OCI-LY1 (cell line): Measurements from ENCODE around the gene LHX2.

Source experiments
- H2AFZ ChIP-seq: fragments of 200-600 bp; sonication (generic), shearing (Covaris generic); 2 replicates; pipeline ENCODE4 v1.6.0; 2014; ENCODE audit warnings: antibody characterized with exemption, mild to moderate bottlenecking, low read length
- H3F3A ChIP-seq: fragments of 200-600 bp; sonication (generic), shearing (Covaris generic); 2 replicates; pipeline ENCODE4 v1.6.0; 2014; ENCODE audit warnings: mild to moderate bottlenecking, antibody characterized with exemption, low read length, moderate library complexity; ENCODE audit not compliant: insufficient read depth
- H3K27ac ChIP-seq: fragments of 200-600 bp; sonication (generic); 2 replicates; pipeline ENCODE4 v1.5.1; 2014; ENCODE audit warnings: low read length, mixed run types, mild to moderate bottlenecking, low read depth; ENCODE audit not compliant: poor library complexity, severe bottlenecking
- H3K27me3 ChIP-seq: fragments of 200-600 bp; sonication (generic); 2 replicates; pipeline ENCODE4 v1.6.0; 2014; ENCODE audit warnings: antibody characterized with exemption, mild to moderate bottlenecking, low read length, moderate library complexity; ENCODE audit not compliant: insufficient read depth
- H3K36me3 ChIP-seq: fragments of 200-600 bp; sonication (generic); 2 replicates; pipeline ENCODE4 v1.6.1; 2014; ENCODE audit warnings: mild to moderate bottlenecking, antibody characterized with exemption, low read length, moderate library complexity, mixed read lengths; ENCODE audit not compliant: insufficient read depth
- H3K4me1 ChIP-seq: fragments of 200-600 bp; sonication (generic); 2 replicates; pipeline ENCODE4 v1.5.1; 2014; ENCODE audit warnings: mild to moderate bottlenecking, low read length, moderate library complexity; ENCODE audit not compliant: insufficient read depth, severe bottlenecking
- H3K4me2 ChIP-seq: fragments of 200-600 bp; sonication (generic), shearing (Covaris generic); 2 replicates; pipeline ENCODE4 v1.6.1; 2014; ENCODE audit warnings: low read length
- H3K4me3 ChIP-seq: fragments of 200-600 bp; sonication (generic); 2 replicates; pipeline ENCODE4 v1.5.1; 2014; ENCODE audit warnings: low read length, low read depth, mild to moderate bottlenecking, mixed read lengths; ENCODE audit not compliant: poor library complexity, severe bottlenecking
- H3K79me2 ChIP-seq: fragments of 200-600 bp; shearing (Covaris generic); 2 replicates; pipeline ENCODE4 v1.6.1; 2016; ENCODE audit warnings: mixed run types, low read length, mixed read lengths; ENCODE audit not compliant: insufficient read depth
- H3K9ac ChIP-seq: fragments of 200-600 bp; sonication (generic), shearing (Covaris generic); 2 replicates; pipeline ENCODE4 v1.6.1; 2014; ENCODE audit warnings: mild to moderate bottlenecking, low read length, mixed read lengths
- H3K9me2 ChIP-seq: fragments of 200-600 bp; sonication (generic), shearing (Covaris generic); 2 replicates; pipeline ENCODE4 v1.6.1; 2014; ENCODE audit warnings: low read depth, mild to moderate bottlenecking, low read length, mixed read lengths
- H3K9me3 ChIP-seq: fragments of 200-600 bp; shearing (Covaris generic); 2 replicates; pipeline ENCODE4 v1.6.1; 2014; ENCODE audit warnings: low read length, mixed read lengths
- H4K20me1 ChIP-seq: fragments of 200-600 bp; sonication (generic), shearing (Covaris generic); 2 replicates; pipeline ENCODE4 v1.6.0; 2016; ENCODE audit warnings: mild to moderate bottlenecking, low read length; ENCODE audit not compliant: insufficient read depth
- EZH2 ChIP-seq: fragments of 200-600 bp; sonication (generic), shearing (Covaris generic); IDR thresholded peaks from 2 replicates; pipeline ENCODE4 v1.8.0; 2017; ENCODE audit warnings: borderline replicate concordance, mixed run types, mild to moderate bottlenecking, antibody characterized with exemption, low read length, moderate library complexity, mixed read lengths
- TF ChIP-seq, protein P1 (sequence below): fragments of 200-600 bp; sonication (generic), shearing (Covaris generic); IDR thresholded peaks from 2 replicates; pipeline ENCODE4 v1.5.1; 2017; ENCODE audit warnings: mild to moderate bottlenecking, antibody characterized with exemption, low read length, moderate library complexity, mixed read lengths

Gene LHX2

DNA sequence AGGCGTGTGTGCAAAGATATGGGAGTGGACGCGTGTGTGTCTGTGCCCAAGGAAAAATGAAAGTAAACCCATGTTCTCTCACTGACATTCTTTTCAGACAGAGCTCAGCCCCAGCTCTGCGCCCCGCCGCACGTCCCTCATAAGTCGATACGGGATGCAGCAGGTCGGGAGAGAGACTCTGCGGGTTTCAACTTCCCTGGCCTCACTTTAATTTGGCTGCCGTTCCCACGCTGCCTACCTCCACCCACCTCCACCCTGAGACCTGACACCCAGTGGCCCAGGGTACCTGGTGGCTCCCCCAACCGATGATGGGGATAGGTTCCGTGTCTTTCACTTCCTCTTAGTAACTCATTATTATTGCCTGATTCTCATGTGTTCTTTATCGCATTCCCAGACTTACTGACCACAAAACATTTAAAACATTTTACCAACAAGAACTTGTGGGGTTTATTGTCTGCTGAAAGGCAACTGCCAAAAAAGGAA is 19.4 kb downstream of the LHX2 start:
- Histone ChIP-seq H3K9ac (no peak overlapping the region), H3K9me2 (no peaks in the 10 kb centered on the region), H4K20me1 (no peaks in the 10 kb centered on the region), H3K27me3 (no peaks in the 10 kb centered on the region), H3K4me2 (peak overlapping the region; percentile 60), H3K4me3 (peak overlapping the region; percentile 43), H3K36me3 (no peaks in the 10 kb centered on the region), H3K79me2 (no peaks in the 10 kb centered on the region), H3K9me3 (no peaks in the 10 kb centered on the region), H3F3A (no peaks in the 10 kb centered on the region), H3K4me1 (peaks cover 6% of the 10 kb centered on the region), H2AFZ (no peak overlapping the region), H3K27ac (no peak overlapping the region)
- TF ChIP-seq, protein P1, sequence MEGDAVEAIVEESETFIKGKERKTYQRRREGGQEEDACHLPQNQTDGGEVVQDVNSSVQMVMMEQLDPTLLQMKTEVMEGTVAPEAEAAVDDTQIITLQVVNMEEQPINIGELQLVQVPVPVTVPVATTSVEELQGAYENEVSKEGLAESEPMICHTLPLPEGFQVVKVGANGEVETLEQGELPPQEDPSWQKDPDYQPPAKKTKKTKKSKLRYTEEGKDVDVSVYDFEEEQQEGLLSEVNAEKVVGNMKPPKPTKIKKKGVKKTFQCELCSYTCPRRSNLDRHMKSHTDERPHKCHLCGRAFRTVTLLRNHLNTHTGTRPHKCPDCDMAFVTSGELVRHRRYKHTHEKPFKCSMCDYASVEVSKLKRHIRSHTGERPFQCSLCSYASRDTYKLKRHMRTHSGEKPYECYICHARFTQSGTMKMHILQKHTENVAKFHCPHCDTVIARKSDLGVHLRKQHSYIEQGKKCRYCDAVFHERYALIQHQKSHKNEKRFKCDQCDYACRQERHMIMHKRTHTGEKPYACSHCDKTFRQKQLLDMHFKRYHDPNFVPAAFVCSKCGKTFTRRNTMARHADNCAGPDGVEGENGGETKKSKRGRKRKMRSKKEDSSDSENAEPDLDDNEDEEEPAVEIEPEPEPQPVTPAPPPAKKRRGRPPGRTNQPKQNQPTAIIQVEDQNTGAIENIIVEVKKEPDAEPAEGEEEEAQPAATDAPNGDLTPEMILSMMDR, result no peak
- TF ChIP-seq EZH2, result no peak

DNA sequence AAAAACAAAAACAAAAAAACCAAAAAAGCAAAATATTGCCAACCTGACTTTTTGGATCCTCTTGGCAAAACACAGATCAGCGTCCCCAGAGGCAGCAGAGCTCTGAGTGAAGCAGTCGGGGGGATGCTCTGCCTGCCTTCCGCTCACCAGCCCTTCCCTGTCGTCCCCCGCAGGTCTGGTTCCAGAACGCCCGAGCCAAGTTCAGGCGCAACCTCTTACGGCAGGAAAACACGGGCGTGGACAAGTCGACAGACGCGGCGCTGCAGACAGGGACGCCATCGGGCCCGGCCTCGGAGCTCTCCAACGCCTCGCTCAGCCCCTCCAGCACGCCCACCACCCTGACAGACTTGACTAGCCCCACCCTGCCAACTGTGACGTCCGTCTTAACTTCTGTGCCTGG is 20.7 kb downstream of the LHX2 start:
- H3K36me3 ChIP-seq, result no peaks in the 10 kb centered on the region
- H3K4me1 ChIP-seq, result peaks cover 6% of the 10 kb centered on the region
- H3K27ac ChIP-seq, result no peak overlapping the region
- H3K79me2 ChIP-seq, result no peaks in the 10 kb centered on the region
- H2AFZ ChIP-seq, result no peak overlapping the region
- H4K20me1 ChIP-seq, result no peaks in the 10 kb centered on the region
- no peak overlapping the region for H3K4me2 ChIP-seq
- no peaks in the 10 kb centered on the region for H3K9me3 ChIP-seq
- no peak overlapping the region for H3K4me3 ChIP-seq
- no peaks in the 10 kb centered on the region for H3K27me3 ChIP-seq
- TF ChIP-seq EZH2, result no peak
- TF ChIP-seq, protein P1, result no peak
- H3F3A ChIP-seq, result no peaks in the 10 kb centered on the region
- no peak overlapping the region for H3K9ac ChIP-seq
- no peaks in the 10 kb centered on the region for H3K9me2 ChIP-seq

DNA sequence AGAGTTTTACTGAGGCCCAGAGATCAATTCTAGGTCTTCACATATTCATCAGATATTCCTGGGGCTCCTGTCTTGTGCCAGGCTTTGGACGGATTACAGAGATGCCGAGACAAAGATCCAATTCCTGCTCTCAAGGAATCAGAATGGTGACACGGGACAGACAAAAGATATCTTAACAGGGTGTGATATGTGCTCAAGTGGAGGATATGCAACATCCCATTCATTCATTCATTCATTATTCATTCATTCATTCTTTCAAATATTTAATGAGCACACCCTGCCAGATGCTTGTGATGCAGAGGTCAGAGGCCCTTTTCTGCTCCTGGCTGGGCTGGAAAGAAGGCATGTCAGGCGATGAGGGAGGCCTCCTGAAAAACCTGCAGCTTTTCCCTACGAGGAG is 21.8 kb downstream of the LHX2 start:
- no peaks in the 10 kb centered on the region for H3K9me2 ChIP-seq
- no peaks in the 10 kb centered on the region for H3F3A ChIP-seq
- no peak overlapping the region for H2AFZ ChIP-seq
- peaks cover 6% of the 10 kb centered on the region for H3K4me1 ChIP-seq
- no peaks in the 10 kb centered on the region for H3K79me2 ChIP-seq
- no peaks in the 10 kb centered on the region for H3K36me3 ChIP-seq
- no peaks in the 10 kb centered on the region for H3K9me3 ChIP-seq
- H3K4me2 ChIP-seq, result no peak overlapping the region
- H3K27me3 ChIP-seq, result no peaks in the 10 kb centered on the region
- TF ChIP-seq EZH2, result no peak
- H3K9ac ChIP-seq, result no peak overlapping the region
- no peak overlapping the region for H3K27ac ChIP-seq
- H4K20me1 ChIP-seq, result no peaks in the 10 kb centered on the region
- H3K4me3 ChIP-seq, result no peak overlapping the region

DNA sequence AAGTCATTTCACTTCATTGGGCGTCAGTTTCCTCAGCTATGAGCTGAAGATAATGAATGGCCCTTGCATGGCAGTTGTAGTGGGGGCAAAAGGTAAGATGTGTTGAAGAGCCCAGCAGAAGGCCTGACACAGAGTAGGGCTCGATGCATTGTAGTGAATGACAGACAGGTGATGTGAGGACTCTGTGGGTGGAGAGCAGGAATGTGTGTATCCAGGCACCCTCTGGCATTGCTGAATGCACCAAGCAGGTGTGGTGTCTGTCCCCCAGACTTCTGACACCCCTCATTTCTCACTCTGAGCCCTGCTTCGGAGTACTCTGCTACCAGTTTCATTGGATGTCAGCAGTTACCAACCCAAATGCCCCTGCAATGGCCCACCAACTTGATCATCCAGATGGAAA is 22.4 kb downstream of the LHX2 start:
- H3K36me3 ChIP-seq, result no peaks in the 10 kb centered on the region
- H3K27ac ChIP-seq, result no peak overlapping the region
- no peaks in the 10 kb centered on the region for H4K20me1 ChIP-seq
- no peak overlapping the region for H3K9ac ChIP-seq
- H2AFZ ChIP-seq, result no peak overlapping the region
- no peaks in the 10 kb centered on the region for H3K27me3 ChIP-seq
- peaks cover 6% of the 10 kb centered on the region for H3K4me1 ChIP-seq
- H3K79me2 ChIP-seq, result no peaks in the 10 kb centered on the region
- no peaks in the 10 kb centered on the region for H3F3A ChIP-seq
- no peaks in the 10 kb centered on the region for H3K9me2 ChIP-seq
- H3K9me3 ChIP-seq, result no peaks in the 10 kb centered on the region
- no peak overlapping the region for H3K4me3 ChIP-seq
- no peak overlapping the region for H3K4me2 ChIP-seq
- TF ChIP-seq, protein P1, result no peak
- no peak for TF ChIP-seq EZH2
